HEK293T (cell line): ENCODE measurements around the gene CENPT.

Experiments
- BHLHE40 ChIP-seq: fragments of 450-650 bp; IDR thresholded peaks from 2 replicates; pipeline ENCODE4 v1.6.1; 2016; ENCODE audit warnings: mild to moderate bottlenecking, moderate library complexity, borderline replicate concordance
- HDGF ChIP-seq: fragments of 450-650 bp; IDR thresholded peaks from 2 replicates; pipeline ENCODE4 v1.6.1; 2017; ENCODE audit warnings: antibody characterized with exemption, borderline replicate concordance
- LEF1 ChIP-seq: fragments of 450-650 bp; IDR thresholded peaks from 2 replicates; pipeline ENCODE4 v1.6.1; 2017; ENCODE audit warnings: mild to moderate bottlenecking, borderline replicate concordance
- SP1 ChIP-seq: fragments of 450-650 bp; IDR thresholded peaks from 2 replicates; pipeline ENCODE4 v1.6.1; 2017
- TF ChIP-seq, protein P1 (sequence below): fragments of 450-650 bp; IDR thresholded peaks from 2 replicates; pipeline ENCODE4 v1.6.1; 2016

DNA sequence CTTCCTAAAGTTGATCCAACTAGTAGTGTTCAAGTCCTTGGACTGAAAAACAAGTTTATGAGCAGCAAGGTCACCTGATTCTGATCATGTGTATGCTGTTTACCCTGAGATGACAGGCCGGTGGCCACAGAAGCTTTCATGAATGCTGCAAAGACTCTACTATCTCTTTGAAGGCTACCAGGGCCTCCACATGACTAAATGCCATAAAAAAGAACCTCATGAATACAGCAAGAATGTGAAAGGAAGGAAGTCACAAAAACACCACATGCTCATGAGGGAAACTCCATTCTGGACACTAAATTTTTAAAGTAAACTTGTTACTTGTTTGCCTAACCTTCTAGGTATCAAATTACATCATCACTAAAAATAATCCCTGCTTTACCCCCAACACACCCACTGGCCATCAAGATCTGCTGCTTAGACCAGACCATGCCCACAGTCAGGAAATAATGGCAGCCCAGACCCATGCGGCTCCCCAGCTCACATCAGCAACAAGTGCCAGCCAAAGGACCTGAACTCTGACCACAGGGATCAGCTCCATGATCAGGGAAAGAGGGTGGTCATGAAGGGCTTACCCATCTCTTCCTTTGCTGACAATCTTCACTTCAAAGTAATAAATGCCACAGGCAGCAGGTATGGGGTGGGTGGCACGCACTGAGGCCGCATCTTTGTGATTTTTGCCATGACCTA is 42.5 kb downstream of the CENPT start:
- no peak for TF ChIP-seq LEF1
- no peak for TF ChIP-seq SP1
- TF ChIP-seq, protein P1, sequence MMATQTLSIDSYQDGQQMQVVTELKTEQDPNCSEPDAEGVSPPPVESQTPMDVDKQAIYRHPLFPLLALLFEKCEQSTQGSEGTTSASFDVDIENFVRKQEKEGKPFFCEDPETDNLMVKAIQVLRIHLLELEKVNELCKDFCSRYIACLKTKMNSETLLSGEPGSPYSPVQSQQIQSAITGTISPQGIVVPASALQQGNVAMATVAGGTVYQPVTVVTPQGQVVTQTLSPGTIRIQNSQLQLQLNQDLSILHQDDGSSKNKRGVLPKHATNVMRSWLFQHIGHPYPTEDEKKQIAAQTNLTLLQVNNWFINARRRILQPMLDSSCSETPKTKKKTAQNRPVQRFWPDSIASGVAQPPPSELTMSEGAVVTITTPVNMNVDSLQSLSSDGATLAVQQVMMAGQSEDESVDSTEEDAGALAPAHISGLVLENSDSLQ: no peak
- TF ChIP-seq HDGF: no peak
- no peak for TF ChIP-seq BHLHE40
